ENCODE results near the gene RAB44. TPM values are rescaled to one million over a fixed set of nuclear protein-coding genes. Genes with fewer than 3 reads are reported as not detected.

The RAB44 gene
- total RNA-seq, 1 experiment from 2014 or later: not detected

DNA sequence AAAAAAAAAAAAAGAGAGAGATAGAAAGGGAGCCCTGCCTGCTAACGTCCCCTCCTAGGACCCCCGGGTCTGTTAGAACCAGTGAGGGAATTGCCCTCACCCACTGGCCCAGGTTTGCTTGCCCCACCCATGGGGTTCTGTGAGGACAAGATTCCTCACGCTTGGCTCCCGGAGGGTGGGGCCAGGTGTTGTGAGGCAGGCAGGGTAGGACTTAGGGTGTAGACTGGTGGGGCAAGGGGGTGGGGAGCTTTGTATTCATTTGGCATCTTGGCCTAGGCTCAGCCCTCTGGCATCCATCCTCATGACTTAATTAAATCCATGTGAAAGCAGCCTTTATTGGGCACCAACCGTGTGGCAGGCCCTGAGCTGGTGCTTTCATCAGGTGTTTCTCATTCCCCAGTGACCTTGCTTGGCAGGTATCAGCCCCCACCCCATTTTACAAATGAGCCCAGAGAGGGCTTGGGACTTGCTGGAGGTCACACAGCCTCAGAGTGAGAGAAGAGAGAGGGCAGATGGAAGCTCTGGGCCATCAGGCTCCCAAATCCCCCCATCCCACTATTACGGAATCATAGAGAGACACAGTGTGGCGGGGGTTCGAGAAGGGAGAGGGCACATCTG is 19.0 kb downstream of the RAB44 start:
- DNase-seq (ENCODE audit: low read depth, low spot score): no peak
- H3K27me3 ChIP-seq (ENCODE audit: control insufficient read depth, insufficient read depth, low read length): no peaks in the 10 kb centered on the region
- H3K9me3 ChIP-seq (ENCODE audit: control insufficient read depth, insufficient read depth, low read depth, low read length): no peaks in the 10 kb centered on the region
- no TSS peak for BruUV-seq (replicated peaks)
- H3K4me1 ChIP-seq (ENCODE audit: control insufficient read depth, insufficient read depth, low read length): no peaks in the 10 kb centered on the region
- H3K36me3 ChIP-seq (ENCODE audit: control insufficient read depth, insufficient read depth, low read length): no peaks in the 10 kb centered on the region
- no peak overlapping the region for H3K27ac ChIP-seq (ENCODE audit: low read length)
- intact Hi-C loops (cut with micrococcal nuclease; ENCODE audit: unreplicated experiment): no loop called here
- H3K4me3 ChIP-seq (ENCODE audit: low read depth in 2 of 2, low read length in 2 of 2): no peak overlapping the region
- ATAC-seq: no peak
- in situ Hi-C loops (cut with HindIII; ENCODE audit: low pct_unique_long_range_greater_than_20kb, low sequenced_read_pairs): no loop called here
- ChIA-PET CTCF (interaction anchor here (0.5 to 0.7 kb wide), 2 partner anchors 29 to 143 kb away, joined by 3 to 19 read pairs; no protein-coding TSS in a partner anchor), POLR2A (interaction anchor here (0.6 kb wide), 1 partner anchor 18 kb away, joined by 6 read pairs; no protein-coding TSS in a partner anchor)
- TF ChIP-seq SIN3A (IDR thresholded peaks at IDR 0.05; ENCODE audit: borderline replicate concordance, insufficient read depth, low read depth, low read length) (no peak), TCF7L2 (IDR thresholded peaks at IDR 0.05; ENCODE audit: low read depth, low read length) (no peak), POLR2AphosphoS5 (IDR thresholded peaks at IDR 0.05; ENCODE audit: low read depth, low read length) (no peak), CTCF (IDR thresholded peaks at IDR 0.05) (no peak)
- TF ChIP-seq, protein P1, sequence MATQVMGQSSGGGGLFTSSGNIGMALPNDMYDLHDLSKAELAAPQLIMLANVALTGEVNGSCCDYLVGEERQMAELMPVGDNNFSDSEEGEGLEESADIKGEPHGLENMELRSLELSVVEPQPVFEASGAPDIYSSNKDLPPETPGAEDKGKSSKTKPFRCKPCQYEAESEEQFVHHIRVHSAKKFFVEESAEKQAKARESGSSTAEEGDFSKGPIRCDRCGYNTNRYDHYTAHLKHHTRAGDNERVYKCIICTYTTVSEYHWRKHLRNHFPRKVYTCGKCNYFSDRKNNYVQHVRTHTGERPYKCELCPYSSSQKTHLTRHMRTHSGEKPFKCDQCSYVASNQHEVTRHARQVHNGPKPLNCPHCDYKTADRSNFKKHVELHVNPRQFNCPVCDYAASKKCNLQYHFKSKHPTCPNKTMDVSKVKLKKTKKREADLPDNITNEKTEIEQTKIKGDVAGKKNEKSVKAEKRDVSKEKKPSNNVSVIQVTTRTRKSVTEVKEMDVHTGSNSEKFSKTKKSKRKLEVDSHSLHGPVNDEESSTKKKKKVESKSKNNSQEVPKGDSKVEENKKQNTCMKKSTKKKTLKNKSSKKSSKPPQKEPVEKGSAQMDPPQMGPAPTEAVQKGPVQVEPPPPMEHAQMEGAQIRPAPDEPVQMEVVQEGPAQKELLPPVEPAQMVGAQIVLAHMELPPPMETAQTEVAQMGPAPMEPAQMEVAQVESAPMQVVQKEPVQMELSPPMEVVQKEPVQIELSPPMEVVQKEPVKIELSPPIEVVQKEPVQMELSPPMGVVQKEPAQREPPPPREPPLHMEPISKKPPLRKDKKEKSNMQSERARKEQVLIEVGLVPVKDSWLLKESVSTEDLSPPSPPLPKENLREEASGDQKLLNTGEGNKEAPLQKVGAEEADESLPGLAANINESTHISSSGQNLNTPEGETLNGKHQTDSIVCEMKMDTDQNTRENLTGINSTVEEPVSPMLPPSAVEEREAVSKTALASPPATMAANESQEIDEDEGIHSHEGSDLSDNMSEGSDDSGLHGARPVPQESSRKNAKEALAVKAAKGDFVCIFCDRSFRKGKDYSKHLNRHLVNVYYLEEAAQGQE (IDR thresholded peaks at IDR 0.05; ENCODE audit: insufficient read depth in 1 of 2, low read depth in 2 of 2, low read length in 1 of 2): no peak

- Histone ChIP-seq H3K27ac (ENCODE audit: low read length) (no peak overlapping the region), H3K4me3 (ENCODE audit: low read depth in 2 of 2, low read length in 2 of 2) (no peak overlapping the region), H3K36me3 (ENCODE audit: control insufficient read depth, insufficient read depth, low read length) (no peaks in the 10 kb centered on the region), H3K27me3 (ENCODE audit: control insufficient read depth, insufficient read depth, low read length) (no peaks in the 10 kb centered on the region), H3K9me3 (ENCODE audit: control insufficient read depth, insufficient read depth, low read depth, low read length) (no peaks in the 10 kb centered on the region), H3K4me1 (ENCODE audit: control insufficient read depth, insufficient read depth, low read length) (no peaks in the 10 kb centered on the region)
- ATAC-seq: no peak
- POLR2A ChIA-PET: no interaction called here
- no TSS peak for BruUV-seq (replicated peaks)
- in situ Hi-C loops (cut with HindIII; ENCODE audit: low pct_unique_long_range_greater_than_20kb, low sequenced_read_pairs): no loop called here
- CTCF ChIA-PET: no interaction called here
- TF ChIP-seq TCF7L2 (IDR thresholded peaks at IDR 0.05; ENCODE audit: low read depth, low read length) (no peak), CTCF (IDR thresholded peaks at IDR 0.05) (no peak), POLR2AphosphoS5 (IDR thresholded peaks at IDR 0.05; ENCODE audit: low read depth, low read length) (no peak), SIN3A (IDR thresholded peaks at IDR 0.05; ENCODE audit: borderline replicate concordance, insufficient read depth, low read depth, low read length) (no peak)
- TF ChIP-seq, protein P1 (IDR thresholded peaks at IDR 0.05; ENCODE audit: insufficient read depth in 1 of 2, low read depth in 2 of 2, low read length in 1 of 2): no peak
- DNase-seq (ENCODE audit: low read depth, low spot score): no peak
- intact Hi-C loops (cut with micrococcal nuclease; ENCODE audit: unreplicated experiment): no loop called here
Observed at GRCh38 chr6:36717231-36717825, 19.7 kb downstream of the RAB44 start.
